Thyroid gland (tissue), 4 donors: ENCODE measurements around the gene CPNE2. TPM values are rescaled to one million over a fixed set of nuclear protein-coding genes. Genes with fewer than 3 reads are reported as not detected.

Source experiments
- DNase-seq, 2 donors: peaks; one replicate each; pipeline ENCODE4 v3.0.0-alpha.2; 2019
- H3K27ac ChIP-seq, 3 donors: fragments of 200-600 bp; sonication (generic); 1 replicate in 2 of 3; 2 replicates in 1 of 3; pipeline ENCODE4 v1.5.1; 2016 to 2019; ENCODE audit warnings: mild to moderate bottlenecking in 1 of 3, moderate library complexity in 1 of 3
- H3K27me3 ChIP-seq: fragments of 200-600 bp; sonication (generic); one replicate; pipeline ENCODE4 v1.5.1; 2019
- H3K36me3 ChIP-seq, 2 donors: fragments of 200-600 bp; sonication (generic); one replicate each; pipeline ENCODE4 v1.5.1; 2016 to 2019
- H3K4me1 ChIP-seq, 2 donors: fragments of 200-600 bp; sonication (generic); one replicate each; pipeline ENCODE4 v1.5.1; 2017 to 2019
- H3K4me3 ChIP-seq, 3 donors: fragments of 200-600 bp; sonication (generic); replicated peaks in 1 of 3; 1 replicate in 2 of 3; 2 replicates in 1 of 3; pipeline ENCODE4 v1.5.1; 2016; ENCODE audit warnings: mild to moderate bottlenecking in 1 of 3
- H3K9me3 ChIP-seq: fragments of 200-600 bp; sonication (generic); one replicate; pipeline ENCODE4 v1.5.1; 2017
- POLR2A ChIP-seq, 2 donors: fragments of 450-650 bp; IDR thresholded peaks; one replicate each; pipeline ENCODE4 v1.6.1; 2017; ENCODE audit warnings: antibody characterized with exemption in 2 of 2, mild to moderate bottlenecking in 2 of 2, moderate library complexity in 1 of 2
- WGBS, 2 donors: methylation state at CpG; one replicate each; pipeline ENCODE4 v1.1.5; 2017; 5-methylcytosine and 5-hydroxymethylcytosine counted together
- intact Hi-C: fragments of 100-400 bp; cut with DNase I; formaldehyde crosslinking; loops from one replicate; pipeline ENCODE4 v1.15.1; 2023
- total RNA-seq, 4 donors: library from RNA; depleted of rRNA; stranded (reverse); fragments of >200 nt; gene quantifications; one replicate each; pipeline ENCODE4 v1.2.3, GENCODE V29; 2016
- TF ChIP-seq, protein P1 (sequence below), 6 experiments: fragments of 200-600 bp in 3 of 6; fragments of 450-650 bp in 3 of 6; sonication (generic) in 3 of 6; IDR thresholded peaks; one replicate each; pipeline ENCODE4 v1.5.1; 2016 to 2019; ENCODE audit warnings: antibody characterized with exemption in 6 of 6, mild to moderate bottlenecking in 2 of 6, inconsistent platforms in 1 of 6, moderate library complexity in 1 of 6

Gene CPNE2
- total RNA-seq, 4 donors from 2014 or later = 26.6 to 33.3 (median 29.2) TPM

DNA sequence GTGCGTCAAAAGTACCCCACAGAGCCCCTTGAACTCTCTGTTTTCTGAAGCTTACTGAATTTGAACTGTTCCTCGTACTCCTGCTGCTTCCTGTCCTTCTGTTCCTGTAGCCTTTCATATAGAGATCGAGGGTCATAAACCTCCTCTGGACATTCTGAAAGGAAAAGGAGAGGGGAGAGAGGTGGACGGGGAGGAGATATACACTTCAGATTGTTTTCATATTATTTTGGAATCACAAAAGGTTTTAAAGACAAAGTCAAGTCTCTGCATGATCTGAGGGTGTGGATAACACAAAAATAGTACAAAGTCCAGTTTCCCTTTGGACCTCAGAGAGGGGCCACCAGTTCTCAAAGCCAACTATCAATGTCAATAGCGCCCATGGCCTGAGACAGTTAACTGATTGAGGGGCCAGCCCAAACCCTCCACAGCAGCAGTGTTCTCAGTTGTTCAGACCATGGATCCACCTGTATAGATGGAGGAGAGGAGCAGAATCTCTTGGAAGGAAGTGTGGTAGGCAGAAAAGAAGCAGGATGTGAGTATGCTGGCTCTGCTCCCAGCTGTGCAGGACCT is 80.4 kb downstream of the CPNE2 start:
- Histone ChIP-seq H3K4me1 (peaks cover 30 to 40% of the 10 kb centered on the region in 2 donors), H3K27me3 (no peaks in the 10 kb centered on the region), H3K27ac (no peak overlapping the region), H3K4me3 (no peak overlapping the region), H3K36me3 (peaks cover 21 to 35% of the 10 kb centered on the region in 2 donors), H3K9me3 (no peaks in the 10 kb centered on the region)
- TF ChIP-seq POLR2A (IDR thresholded peaks at IDR 0.05) = no peak
- TF ChIP-seq, protein P1, sequence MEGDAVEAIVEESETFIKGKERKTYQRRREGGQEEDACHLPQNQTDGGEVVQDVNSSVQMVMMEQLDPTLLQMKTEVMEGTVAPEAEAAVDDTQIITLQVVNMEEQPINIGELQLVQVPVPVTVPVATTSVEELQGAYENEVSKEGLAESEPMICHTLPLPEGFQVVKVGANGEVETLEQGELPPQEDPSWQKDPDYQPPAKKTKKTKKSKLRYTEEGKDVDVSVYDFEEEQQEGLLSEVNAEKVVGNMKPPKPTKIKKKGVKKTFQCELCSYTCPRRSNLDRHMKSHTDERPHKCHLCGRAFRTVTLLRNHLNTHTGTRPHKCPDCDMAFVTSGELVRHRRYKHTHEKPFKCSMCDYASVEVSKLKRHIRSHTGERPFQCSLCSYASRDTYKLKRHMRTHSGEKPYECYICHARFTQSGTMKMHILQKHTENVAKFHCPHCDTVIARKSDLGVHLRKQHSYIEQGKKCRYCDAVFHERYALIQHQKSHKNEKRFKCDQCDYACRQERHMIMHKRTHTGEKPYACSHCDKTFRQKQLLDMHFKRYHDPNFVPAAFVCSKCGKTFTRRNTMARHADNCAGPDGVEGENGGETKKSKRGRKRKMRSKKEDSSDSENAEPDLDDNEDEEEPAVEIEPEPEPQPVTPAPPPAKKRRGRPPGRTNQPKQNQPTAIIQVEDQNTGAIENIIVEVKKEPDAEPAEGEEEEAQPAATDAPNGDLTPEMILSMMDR (IDR thresholded peaks at IDR 0.05) = no peak
- no peak for DNase-seq
- intact Hi-C loops = no loop called here
- WGBS, 2 donors = 78 to 88% methylated on average over 5 of the region's 5 CpGs

DNA sequence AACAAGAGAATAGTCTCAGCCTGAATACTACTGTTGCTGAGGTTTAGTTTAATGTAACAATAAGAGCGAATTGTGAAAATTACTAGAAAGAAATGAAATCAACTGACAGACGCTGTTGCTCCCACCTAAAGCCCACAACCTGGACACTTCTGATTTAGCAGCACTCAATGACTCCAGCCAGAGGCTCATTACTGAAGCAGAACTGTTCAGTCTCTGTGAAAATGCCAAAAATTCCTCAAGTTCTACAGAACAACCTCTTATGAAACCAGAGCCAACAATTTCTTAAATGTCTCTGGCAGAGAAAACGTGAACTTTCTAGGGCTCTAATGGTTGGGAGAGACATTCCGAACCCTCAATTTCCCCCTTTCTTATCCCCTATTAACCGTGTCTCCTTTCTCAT is 83.5 kb downstream of the CPNE2 start:
- intact Hi-C loops = no loop called here
- DNase-seq = peak; percentile 52 to 62
- Histone ChIP-seq H3K9me3 (no peaks in the 10 kb centered on the region), H3K4me3 (no peak overlapping the region), H3K36me3 (peaks cover 11 to 22% of the 10 kb centered on the region in 2 donors), H3K27me3 (no peaks in the 10 kb centered on the region), H3K27ac (peak overlapping the region; percentile 68 to 85 (median 69)), H3K4me1 (peaks cover 51 to 58% of the 10 kb centered on the region in 2 donors)
- TF ChIP-seq POLR2A (IDR thresholded peaks at IDR 0.05) = peak in 1 of 2 donors; percentile 33
- TF ChIP-seq, protein P1 (IDR thresholded peaks at IDR 0.05) = no peak
- 26% methylated on average over 5 of the region's 5 CpGs for WGBS, 2 donors

GRCh38 chr16:57178196-57178595 is 85.8 kb downstream of the CPNE2 start:
- Histone ChIP-seq H3K4me1 (peaks cover 51 to 58% of the 10 kb centered on the region in 2 donors), H3K27ac (peak overlapping the region; percentile 10 to 85 (median 59)), H3K36me3 (peaks cover 0 to 2% of the 10 kb centered on the region in 2 donors), H3K27me3 (no peaks in the 10 kb centered on the region), H3K9me3 (no peaks in the 10 kb centered on the region), H3K4me3 (no peak overlapping the region)
- WGBS, 2 donors = 21 to 28% methylated on average over 3 of the region's 3 CpGs
- DNase-seq = no peak
- intact Hi-C loops = no loop called here
- TF ChIP-seq, protein P1 (IDR thresholded peaks at IDR 0.05) = no peak
- no peak for TF ChIP-seq POLR2A (IDR thresholded peaks at IDR 0.05)

- Histone ChIP-seq H3K4me3 (no peak overlapping the region), H3K27me3 (no peaks in the 10 kb centered on the region), H3K4me1 (peaks cover 51 to 58% of the 10 kb centered on the region in 2 donors), H3K36me3 (no peaks in the 10 kb centered on the region), H3K27ac (peak overlapping the region; percentile 10 to 85 (median 59)), H3K9me3 (no peaks in the 10 kb centered on the region)
- WGBS, 2 donors = 18 to 33% methylated on average over 4 of the region's 4 CpGs
- DNase-seq = no peak
- TF ChIP-seq POLR2A (IDR thresholded peaks at IDR 0.05) = no peak
- TF ChIP-seq, protein P1 (IDR thresholded peaks at IDR 0.05) = no peak
- intact Hi-C loops = no loop called here
Measured at GRCh38 chr16:57178793-57179212, 86.4 kb downstream of the CPNE2 start.

- no peak for TF ChIP-seq POLR2A (IDR thresholded peaks at IDR 0.05)
- H3K4me3 ChIP-seq = no peak overlapping the region
- H3K4me1 ChIP-seq = peaks cover 51 to 59% of the 10 kb centered on the region in 2 donors
- H3K36me3 ChIP-seq = no peaks in the 10 kb centered on the region
- H3K27me3 ChIP-seq = no peaks in the 10 kb centered on the region
- DNase-seq = no peak
- no peaks in the 10 kb centered on the region for H3K9me3 ChIP-seq
- peak overlapping the region; percentile 10 to 85 (median 59) for H3K27ac ChIP-seq
- WGBS, 2 donors = 44 to 47% methylated on average over 3 of the region's 3 CpGs
- intact Hi-C loops = no loop called here
Measured at GRCh38 chr16:57179215-57179828, 86.9 kb downstream of the CPNE2 start.
